Progenitor cell of endocrine pancreas (in vitro differentiated cells): Measurements from ENCODE around the gene CLPTM1L. TPM values are rescaled to one million over a fixed set of nuclear protein-coding genes. Genes with fewer than 3 reads are reported as not detected.
"Not testable (repeated sequence)": the region's sequence is repeated elsewhere in the genome, so short reads cannot be mapped to it uniquely, and the experiment has no call there.

Experiments
- DNase-seq: peaks from one replicate; pipeline ENCODE4 v3.0.0; 2021; ENCODE audit warnings: low spot score; ENCODE audit not compliant: unreplicated experiment
- H3K27ac Mint-ChIP-seq: 2 replicates; pipeline ENCODE4 v1.8.0; 2021; ENCODE audit warnings: mild to moderate bottlenecking, moderate library complexity, mixed read lengths
- H3K27me3 Mint-ChIP-seq: 2 replicates; pipeline ENCODE4 v1.8.0; 2021; ENCODE audit warnings: mixed read lengths
- H3K36me3 Mint-ChIP-seq: 2 replicates; pipeline ENCODE4 v1.8.0; 2022; ENCODE audit warnings: mixed read lengths; ENCODE audit not compliant: insufficient read depth
- H3K4me1 Mint-ChIP-seq: 2 replicates; pipeline ENCODE4 v1.8.0; 2021; ENCODE audit warnings: low read depth, mixed read lengths
- H3K4me3 Mint-ChIP-seq: 2 replicates; pipeline ENCODE4 v1.8.0; 2021; ENCODE audit warnings: low read depth, mild to moderate bottlenecking, moderate library complexity, mixed read lengths
- H3K9me3 Mint-ChIP-seq: 2 replicates; pipeline ENCODE4 v1.8.0; 2021; ENCODE audit warnings: low read depth, mixed read lengths
- CTCF ChIP-seq: fragments of 200-600 bp; sonication (generic); IDR thresholded peaks from one replicate; pipeline ENCODE4 v1.5.0; 2021; ENCODE audit warnings: antibody characterized with exemption, mild to moderate bottlenecking; ENCODE audit not compliant: unreplicated experiment
- total RNA-seq: library from RNA; stranded (reverse); gene quantifications from 2 replicates; pipeline ENCODE4 v1.2.1, GENCODE V29; 2021

The CLPTM1L gene
- total RNA-seq, 1 donor from 2014 or later = 95.4 TPM

- Mint-ChIP-seq H3K4me3 (peak overlapping the region; percentile 35), H3K9me3 (no peaks in the 10 kb centered on the region), H3K36me3 (no peaks in the 10 kb centered on the region), H3K4me1 (no peaks in the 10 kb centered on the region), H3K27ac (no peak overlapping the region), H3K27me3 (peaks cover 41% of the 10 kb centered on the region)
- no peak for TF ChIP-seq CTCF
- DNase-seq = no peak
These were observed 51.3 kb downstream of the CLPTM1L start for GRCh38 chr5:1293416-1294205.

- no peak for TF ChIP-seq CTCF
- H3K4me1 Mint-ChIP-seq = no peaks in the 10 kb centered on the region
- peaks cover 5% of the 10 kb centered on the region for H3K9me3 Mint-ChIP-seq
- peaks cover 39% of the 10 kb centered on the region for H3K27me3 Mint-ChIP-seq
- no peak for DNase-seq
- H3K4me3 Mint-ChIP-seq = no peak overlapping the region
- H3K27ac Mint-ChIP-seq = no peak overlapping the region
- H3K36me3 Mint-ChIP-seq = peaks cover 3% of the 10 kb centered on the region
These were observed 52.0 kb downstream of the CLPTM1L start for GRCh38 chr5:1292846-1293415.

GRCh38 chr5:1292139-1292538 lies 52.8 kb downstream of the CLPTM1L start:
- no peaks in the 10 kb centered on the region for H3K4me1 Mint-ChIP-seq
- DNase-seq = no peak
- H3K36me3 Mint-ChIP-seq = peaks cover 3% of the 10 kb centered on the region
- H3K27ac Mint-ChIP-seq = no peak overlapping the region
- H3K9me3 Mint-ChIP-seq = peaks cover 5% of the 10 kb centered on the region
- TF ChIP-seq CTCF = no peak
- H3K27me3 Mint-ChIP-seq = peaks cover 36% of the 10 kb centered on the region
- no peak overlapping the region for H3K4me3 Mint-ChIP-seq

- H3K27ac Mint-ChIP-seq = no peak overlapping the region
- H3K27me3 Mint-ChIP-seq = peaks cover 31% of the 10 kb centered on the region
- no peak for TF ChIP-seq CTCF
- DNase-seq = no peak
- peaks cover 3% of the 10 kb centered on the region for H3K36me3 Mint-ChIP-seq
- H3K4me1 Mint-ChIP-seq = no peaks in the 10 kb centered on the region
- H3K4me3 Mint-ChIP-seq = no peak overlapping the region
- H3K9me3 Mint-ChIP-seq = peaks cover 5% of the 10 kb centered on the region
These were observed 53.3 kb downstream of the CLPTM1L start for GRCh38 chr5:1291611-1292080.

- not testable (repeated sequence) for H3K27ac Mint-ChIP-seq, H3K4me3 Mint-ChIP-seq, DNase-seq, H3K4me1 Mint-ChIP-seq, H3K9me3 Mint-ChIP-seq, H3K36me3 Mint-ChIP-seq
- H3K27me3 Mint-ChIP-seq = peaks cover 25% of the 10 kb centered on the region
These were observed 53.9 kb downstream of the CLPTM1L start for GRCh38 chr5:1290956-1291355.

- H3K27me3 Mint-ChIP-seq = peaks cover 20% of the 10 kb centered on the region
- not testable (repeated sequence) for H3K36me3 Mint-ChIP-seq, DNase-seq, H3K4me1 Mint-ChIP-seq, H3K27ac Mint-ChIP-seq, H3K9me3 Mint-ChIP-seq, H3K4me3 Mint-ChIP-seq
These were observed 55.3 kb downstream of the CLPTM1L start for GRCh38 chr5:1289559-1289958.
